BJ (cell line): ENCODE results near the gene GALNTL6. TPM values are rescaled to one million over a fixed set of nuclear protein-coding genes. Genes with fewer than 3 reads are reported as not detected.

Experiments used
- CTCF ChIA-PET: fragments of 350-600 bp; formaldehyde crosslinking; extraction: SDS; loops from one replicate; lab custom pipeline; 2021; ENCODE audit warnings: antibody characterized with exemption, inconsistent platforms; lab: Yijun Ruan, JAX
- POLR2A ChIA-PET: fragments of 300-600 bp; sonication (Branson Sonifier 250); formaldehyde crosslinking; extraction: SDS; loops from one replicate; lab custom pipeline; 2021; ENCODE audit warnings: antibody characterized with exemption; lab: Charles Lee
- DNase-seq: peaks from one replicate; pipeline ENCODE4 v3.0.0-alpha.2; 2011; ENCODE audit warnings: low read depth
- H3K27me3 ChIP-seq: 2 replicates; pipeline ENCODE4 v1.6.0; 2011; ENCODE audit warnings: low read length; ENCODE audit not compliant: control insufficient read depth, insufficient read depth
- H3K36me3 ChIP-seq: 2 replicates; pipeline ENCODE4 v1.5.1; 2011; ENCODE audit warnings: low read length; ENCODE audit not compliant: control insufficient read depth, insufficient read depth
- H3K4me3 ChIP-seq: 2 replicates; pipeline ENCODE4 v1.5.1; 2011; ENCODE audit warnings: low read depth, mild to moderate bottlenecking, control low read depth, low read length
- polyA plus RNA-seq: library from polyadenylated mRNA; depleted of rRNA; stranded (reverse); fragments of >200 nt; gene quantifications from 2 replicates; pipeline ENCODE4 v1.2.3, GENCODE V29; 2011
- TF ChIP-seq, protein P1 (sequence below): IDR thresholded peaks from 2 replicates; pipeline ENCODE4 v1.5.1; 2011; ENCODE audit warnings: low read depth, mild to moderate bottlenecking, control low read depth, inconsistent platforms, low read length, moderate library complexity; ENCODE audit not compliant: insufficient read depth

Gene GALNTL6
- polyA plus RNA-seq, 1 experiment = 0.02 TPM

DNA sequence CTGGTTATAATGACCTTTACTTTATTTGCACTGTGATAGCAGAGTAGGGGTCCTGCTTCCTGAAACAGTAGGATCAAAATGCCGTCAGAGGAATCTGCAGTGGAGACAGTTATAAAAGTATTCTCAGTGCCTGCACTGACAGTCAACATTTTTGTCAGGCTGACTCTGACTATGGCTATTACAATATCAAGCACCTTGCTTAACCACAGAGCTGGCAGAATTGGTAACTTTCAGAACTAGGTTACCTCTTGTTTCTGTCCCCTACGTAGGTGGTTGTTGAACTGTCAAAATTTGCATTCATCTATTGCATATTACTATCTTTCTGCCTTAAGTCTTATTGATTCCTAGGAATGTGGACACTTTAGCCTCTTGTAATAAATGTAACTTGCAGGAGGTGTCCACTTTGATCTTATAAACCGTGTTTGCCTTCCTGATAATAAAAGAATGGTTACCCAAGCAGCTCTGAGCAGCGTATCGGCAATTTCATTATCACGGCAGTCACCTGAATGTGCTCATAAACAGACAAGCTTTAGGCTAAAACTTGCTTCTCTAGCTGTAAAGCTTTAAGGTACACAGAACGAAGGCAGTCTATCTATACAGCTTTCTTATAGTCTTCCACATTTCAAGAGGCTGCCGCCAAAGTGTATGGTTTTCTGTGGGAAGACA is 1002.4 kb downstream of the GALNTL6 start:
- POLR2A ChIA-PET = no interaction called here

DNA sequence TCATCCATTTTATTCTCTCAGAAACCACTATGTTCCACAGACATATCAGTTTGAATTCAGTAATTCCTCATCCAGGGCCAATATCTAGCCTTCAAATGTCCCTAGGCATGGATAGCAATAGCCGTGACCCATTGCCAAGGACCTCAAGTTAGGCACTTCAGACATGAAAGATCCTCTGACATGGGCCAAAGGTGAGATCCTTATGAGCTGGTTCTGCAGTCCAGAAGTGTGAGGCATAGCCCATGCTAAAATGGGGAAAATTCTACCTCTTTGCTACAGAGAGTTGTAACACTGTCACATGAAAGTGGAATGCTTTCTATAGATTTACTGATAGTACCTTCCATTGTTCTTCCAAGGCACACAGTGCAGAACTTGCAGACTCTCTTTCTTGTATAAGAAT is 1005.7 kb downstream of the GALNTL6 start:
- no peak for DNase-seq

More for the DNA sequence above, 1002.4 kb downstream of the GALNTL6 start:
- TF ChIP-seq, protein P1, sequence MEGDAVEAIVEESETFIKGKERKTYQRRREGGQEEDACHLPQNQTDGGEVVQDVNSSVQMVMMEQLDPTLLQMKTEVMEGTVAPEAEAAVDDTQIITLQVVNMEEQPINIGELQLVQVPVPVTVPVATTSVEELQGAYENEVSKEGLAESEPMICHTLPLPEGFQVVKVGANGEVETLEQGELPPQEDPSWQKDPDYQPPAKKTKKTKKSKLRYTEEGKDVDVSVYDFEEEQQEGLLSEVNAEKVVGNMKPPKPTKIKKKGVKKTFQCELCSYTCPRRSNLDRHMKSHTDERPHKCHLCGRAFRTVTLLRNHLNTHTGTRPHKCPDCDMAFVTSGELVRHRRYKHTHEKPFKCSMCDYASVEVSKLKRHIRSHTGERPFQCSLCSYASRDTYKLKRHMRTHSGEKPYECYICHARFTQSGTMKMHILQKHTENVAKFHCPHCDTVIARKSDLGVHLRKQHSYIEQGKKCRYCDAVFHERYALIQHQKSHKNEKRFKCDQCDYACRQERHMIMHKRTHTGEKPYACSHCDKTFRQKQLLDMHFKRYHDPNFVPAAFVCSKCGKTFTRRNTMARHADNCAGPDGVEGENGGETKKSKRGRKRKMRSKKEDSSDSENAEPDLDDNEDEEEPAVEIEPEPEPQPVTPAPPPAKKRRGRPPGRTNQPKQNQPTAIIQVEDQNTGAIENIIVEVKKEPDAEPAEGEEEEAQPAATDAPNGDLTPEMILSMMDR = no peak
- CTCF ChIA-PET = no interaction called here
- DNase-seq = no peak
- Histone ChIP-seq H3K36me3 (no peaks in the 10 kb centered on the region), H3K4me3 (no peak overlapping the region), H3K27me3 (no peaks in the 10 kb centered on the region)

DNA sequence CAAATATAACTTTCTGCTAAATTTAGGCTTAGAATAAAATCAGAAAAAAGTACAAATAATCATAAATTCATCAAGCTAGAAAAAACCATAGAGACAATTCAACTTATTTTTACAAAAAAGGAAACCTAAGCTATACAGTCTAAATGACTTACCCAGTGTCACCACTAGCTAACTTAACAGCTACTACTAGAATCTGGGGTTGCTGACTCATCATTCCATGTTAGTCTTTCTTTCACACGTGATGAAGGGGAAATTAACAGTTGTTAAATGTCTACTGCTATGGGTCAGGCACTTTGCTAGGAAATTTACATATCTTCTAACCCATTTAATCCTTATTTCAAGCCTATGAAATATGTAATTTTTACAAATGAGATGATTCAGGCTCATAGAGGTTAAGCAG is 1006.1 kb downstream of the GALNTL6 start:
- ChIA-PET CTCF (interaction anchor here (1.0 kb wide), 1 partner anchor 10 kb away, joined by 4 read pairs; no protein-coding TSS in a partner anchor), POLR2A (no interaction called here)
- no peak for DNase-seq
- Histone ChIP-seq H3K27me3 (no peaks in the 10 kb centered on the region), H3K36me3 (no peaks in the 10 kb centered on the region), H3K4me3 (no peak overlapping the region)
- TF ChIP-seq, protein P1 = no peak

More for the DNA sequence above, 1005.7 kb downstream of the GALNTL6 start:
- POLR2A ChIA-PET = no interaction called here
- no peak overlapping the region for H3K4me3 ChIP-seq
- no peaks in the 10 kb centered on the region for H3K36me3 ChIP-seq
- CTCF ChIA-PET = no interaction called here
- no peaks in the 10 kb centered on the region for H3K27me3 ChIP-seq
- TF ChIP-seq, protein P1 = no peak

DNA sequence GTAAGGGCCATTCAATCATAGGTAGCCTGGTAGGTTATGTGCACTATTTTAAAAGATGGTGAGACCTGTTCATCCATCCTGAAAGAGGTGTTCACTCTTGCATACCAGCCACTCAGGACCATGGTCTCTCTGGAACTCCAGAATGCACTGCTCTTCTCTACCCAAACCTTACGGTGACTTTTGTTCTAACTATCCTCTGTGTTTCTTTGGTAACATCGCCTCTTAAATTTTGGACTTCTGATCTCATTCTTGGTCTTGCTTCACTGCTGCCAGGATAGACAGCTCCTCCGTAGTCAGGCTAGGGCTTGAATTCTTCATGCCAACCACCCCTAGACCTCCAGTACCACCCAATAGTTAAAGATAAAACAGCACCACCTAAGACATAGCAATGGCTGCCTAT is 1009.1 kb downstream of the GALNTL6 start:
- CTCF ChIA-PET = interaction anchor here (0.6 kb wide), 1 partner anchor 1411 kb away, joined by 3 read pairs; no protein-coding TSS in a partner anchor
- DNase-seq = no peak
- POLR2A ChIA-PET = no interaction called here
- H3K27me3 ChIP-seq = no peaks in the 10 kb centered on the region
- H3K36me3 ChIP-seq = no peaks in the 10 kb centered on the region
- TF ChIP-seq, protein P1 = no peak
- H3K4me3 ChIP-seq = no peak overlapping the region

DNA sequence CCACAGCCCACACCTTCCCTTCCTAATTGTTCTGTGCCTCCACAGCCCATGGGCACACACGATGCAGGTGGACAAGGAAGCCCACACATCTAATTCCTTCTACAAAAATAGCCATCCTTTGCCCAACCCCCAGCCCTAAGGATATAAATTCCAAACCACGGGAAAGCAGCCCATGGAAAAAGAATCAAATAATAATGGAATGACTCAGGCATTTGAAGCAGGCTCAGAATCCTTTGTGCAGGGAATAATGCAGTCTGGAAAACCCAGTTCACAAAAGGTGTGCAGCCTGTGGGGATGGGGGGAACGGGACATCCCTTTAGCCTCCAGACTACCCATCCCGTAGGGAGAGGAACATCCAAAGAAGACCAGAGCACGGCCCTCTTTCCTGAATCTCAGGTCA is 1013.1 kb downstream of the GALNTL6 start:
- CTCF ChIA-PET = interaction anchor here (1.1 kb wide), 1 partner anchor 8 kb away, joined by 3 read pairs; no protein-coding TSS in a partner anchor
- Histone ChIP-seq H3K27me3 (no peaks in the 10 kb centered on the region), H3K4me3 (no peak overlapping the region), H3K36me3 (no peaks in the 10 kb centered on the region)
- POLR2A ChIA-PET = no interaction called here
- TF ChIP-seq, protein P1 = no peak
- no peak for DNase-seq
